Measurements from ENCODE around the gene RETREG2.

The RETREG2 gene

DNA sequence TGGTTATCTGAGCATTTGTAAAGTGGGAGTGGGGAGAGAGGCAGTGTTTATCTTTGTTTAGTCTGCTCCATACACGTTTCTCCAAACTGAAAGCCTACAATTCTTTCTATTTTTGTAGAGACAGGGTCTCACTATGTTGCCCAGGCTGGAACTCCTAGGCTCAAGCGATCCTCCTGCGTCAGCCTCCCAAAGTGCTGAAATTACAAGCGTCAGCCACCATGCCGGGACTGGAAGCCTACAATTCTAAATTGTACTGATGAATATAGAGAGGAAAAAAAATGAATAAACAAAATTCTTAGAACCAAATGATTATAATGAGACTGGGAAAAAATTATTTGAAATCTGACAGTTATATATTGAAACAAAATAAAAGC, 27.1 kb downstream of the RETREG2 start:
- Histone ChIP-seq H3K4me1 (peaks cover 37% of the 10 kb centered on the region), H3K27ac (no peak overlapping the region), H3K9me3 (no peaks in the 10 kb centered on the region), H3K9ac (no peak overlapping the region), H3K27me3 (no peaks in the 10 kb centered on the region), H3K4me2 (no peak overlapping the region), H3K36me3 (peaks cover 23% of the 10 kb centered on the region), H4K20me1 (no peaks in the 10 kb centered on the region), H3K4me3 (no peak overlapping the region)
- TF ChIP-seq Cebpa-rat (IDR thresholded peaks at IDR 0.05): no peak

DNA sequence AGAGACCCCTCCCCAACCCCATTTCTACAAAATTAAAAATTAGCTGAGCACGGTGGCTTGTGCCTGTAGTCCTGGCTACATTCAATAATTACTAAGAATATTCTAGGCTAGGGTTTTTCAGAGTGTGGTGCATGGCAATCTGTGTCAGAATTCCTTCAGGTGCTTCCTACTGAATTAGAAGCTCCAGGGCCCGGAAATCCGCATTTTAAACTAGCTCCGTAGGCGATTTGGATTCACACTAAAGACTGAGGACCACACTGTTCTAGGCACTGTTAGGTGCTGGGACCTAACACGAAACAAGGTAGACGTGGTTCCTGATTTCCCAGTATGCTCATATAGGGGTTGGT, 27.9 kb downstream of the RETREG2 start:
- TF ChIP-seq Cebpa-rat (IDR thresholded peaks at IDR 0.05): no peak
- Histone ChIP-seq H3K27ac (peak overlapping the region; percentile 81), H3K36me3 (peaks cover 31% of the 10 kb centered on the region)

DNA sequence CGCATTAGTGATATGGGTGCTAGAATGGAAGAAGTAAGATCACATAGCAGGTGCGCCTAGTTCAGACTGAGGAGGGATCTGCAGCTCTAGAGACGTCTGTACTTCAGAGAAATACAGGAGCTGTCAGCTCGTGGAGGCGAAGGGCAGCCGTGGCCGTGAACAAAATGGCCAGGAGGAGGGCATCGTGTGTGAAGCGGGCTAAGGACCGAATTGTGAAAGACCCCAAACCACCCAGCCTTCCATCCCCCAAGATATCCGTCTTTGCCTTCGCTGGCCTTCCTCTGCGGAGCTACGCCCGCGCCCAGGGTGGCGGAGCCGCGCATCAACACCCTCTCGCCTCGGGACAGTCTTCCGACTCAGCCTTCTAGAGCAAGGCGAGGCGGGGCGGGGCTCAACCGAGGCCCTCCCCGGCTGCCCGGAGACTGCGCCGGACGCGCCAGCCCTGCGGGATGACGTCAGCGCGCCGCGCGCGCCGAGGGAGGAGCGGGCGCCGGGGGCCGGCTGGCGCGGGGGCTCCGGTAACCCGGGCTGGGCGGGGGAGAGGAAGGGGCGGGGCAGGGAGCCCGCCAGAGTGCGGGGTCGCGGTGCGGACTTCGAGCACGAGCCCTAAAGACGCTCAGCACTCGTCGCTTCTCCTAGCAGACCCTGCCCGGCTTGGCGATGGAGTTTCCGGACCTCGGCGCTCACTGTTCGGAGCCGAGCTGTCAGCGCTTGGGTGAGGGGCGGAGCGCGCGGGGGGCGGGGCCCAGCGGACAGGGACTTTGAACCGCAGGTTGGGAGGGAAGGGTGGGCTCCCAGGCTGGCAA, 28.5 kb downstream of the RETREG2 start, which contains the start of gene ZFAND2B:
TSS of gene ZFAND2B (plus strand) at position 455 of the 806 bp plus-strand sequence. CDS start at position 661, 206 bp downstream.
- Histone ChIP-seq H3K27ac (peak within 1 kb of the TSS; percentile 81), H3K9ac (peak within 1 kb of the TSS; percentile 78), H3K4me2 (peak within 1 kb of the TSS; percentile 95), H3K36me3 (peaks cover 34% of the 10 kb centered on the region), H4K20me1 (no peaks in the 10 kb centered on the region), H3K4me3 (peak within 1 kb of the TSS; percentile 66), H3K9me3 (no peaks in the 10 kb centered on the region), H3K27me3 (no peaks in the 10 kb centered on the region), H3K4me1 (peaks cover 40% of the 10 kb centered on the region)
- TF ChIP-seq Cebpa-rat (IDR thresholded peaks at IDR 0.05): no peak

More for the DNA sequence above, 27.9 kb downstream of the RETREG2 start:
- Histone ChIP-seq H3K4me2 (peak overlapping the region; percentile 81), H3K4me3 (peak overlapping the region; percentile 66), H3K9me3 (no peaks in the 10 kb centered on the region), H3K9ac (peak overlapping the region; percentile 78), H3K4me1 (peaks cover 40% of the 10 kb centered on the region), H3K27me3 (no peaks in the 10 kb centered on the region), H4K20me1 (no peaks in the 10 kb centered on the region)

DNA sequence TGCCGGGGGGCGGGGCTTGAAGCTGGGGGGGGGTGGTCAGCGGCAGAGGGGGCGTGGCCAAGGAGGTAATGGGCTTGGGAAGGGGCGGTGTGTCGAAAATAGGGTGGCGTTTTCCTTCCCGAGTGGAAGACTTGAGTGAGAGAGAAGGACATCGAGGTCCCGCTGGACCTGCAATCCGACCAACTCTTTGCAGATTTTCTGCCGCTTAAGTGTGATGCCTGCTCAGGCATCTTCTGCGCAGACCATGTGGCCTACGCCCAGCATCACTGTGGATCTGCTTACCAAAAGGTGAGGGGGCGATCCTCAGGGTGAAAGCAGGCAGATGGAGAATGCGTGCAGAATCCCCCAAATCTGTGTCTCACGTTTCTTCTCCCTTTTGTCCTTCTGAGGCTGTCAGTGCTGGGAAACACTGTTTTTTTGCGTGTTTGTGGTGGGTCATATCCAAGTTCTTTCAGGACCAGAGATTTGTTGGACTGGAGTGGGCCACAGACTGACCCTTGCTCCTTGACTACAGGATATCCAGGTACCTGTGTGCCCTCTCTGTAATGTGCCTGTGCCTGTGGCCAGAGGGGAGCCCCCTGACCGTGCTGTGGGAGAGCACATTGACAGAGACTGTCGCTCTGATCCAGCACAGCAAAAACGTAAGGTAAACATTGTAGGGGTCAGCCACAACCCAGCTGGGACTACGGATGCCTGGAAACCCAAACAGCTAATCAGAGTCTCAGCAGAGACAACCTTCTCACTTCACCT, 29.2 kb downstream of the RETREG2 start:
- Histone ChIP-seq H4K20me1 (no peaks in the 10 kb centered on the region), H3K9ac (peak overlapping the region; percentile 78), H3K9me3 (no peaks in the 10 kb centered on the region), H3K4me1 (peaks cover 40% of the 10 kb centered on the region), H3K36me3 (peaks cover 38% of the 10 kb centered on the region), H3K27ac (peak overlapping the region; percentile 58), H3K4me3 (peak overlapping the region; percentile 66), H3K4me2 (peak overlapping the region; percentile 95), H3K27me3 (no peaks in the 10 kb centered on the region)
- TF ChIP-seq Cebpa-rat (IDR thresholded peaks at IDR 0.05): no peak

DNA sequence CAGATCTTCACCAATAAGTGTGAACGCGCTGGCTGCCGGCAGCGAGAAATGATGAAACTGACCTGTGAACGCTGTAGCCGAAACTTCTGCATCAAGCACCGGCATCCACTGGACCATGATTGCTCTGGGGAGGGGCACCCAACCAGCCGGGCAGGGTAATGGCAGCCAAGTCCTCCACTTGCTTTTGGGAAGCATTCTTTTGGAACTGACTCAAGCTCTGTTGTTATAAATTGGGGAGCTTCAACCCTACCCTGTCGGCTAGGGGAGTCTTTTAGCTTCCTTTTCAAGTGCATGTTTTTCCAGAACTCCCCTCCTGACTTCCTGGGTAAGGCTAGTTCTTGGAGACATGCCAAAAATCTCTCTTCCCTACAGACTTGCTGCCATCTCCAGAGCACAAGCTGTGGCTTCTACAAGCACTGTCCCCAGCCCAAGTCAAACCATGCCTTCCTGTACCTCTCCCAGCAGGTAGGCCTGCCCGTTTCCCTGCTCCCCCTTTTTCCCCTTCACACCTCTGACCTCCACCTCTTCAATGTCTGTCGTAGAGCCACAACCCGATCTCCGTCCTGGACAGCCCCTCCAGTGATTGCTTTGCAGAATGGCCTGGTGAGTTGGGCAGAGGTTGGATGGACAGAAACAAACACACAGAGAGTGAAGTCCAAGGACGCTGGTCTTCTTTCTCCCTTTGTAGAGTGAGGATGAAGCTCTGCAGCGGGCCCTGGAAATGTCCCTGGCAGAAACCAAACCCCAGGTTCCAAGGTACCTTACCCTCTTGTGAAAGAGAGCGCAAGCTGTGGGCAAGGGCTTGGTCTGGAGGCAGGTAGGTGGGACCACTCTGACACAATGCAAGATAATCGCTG, 30.0 kb downstream of the RETREG2 start:
- H3K4me1 ChIP-seq: peaks cover 40% of the 10 kb centered on the region
- H3K4me3 ChIP-seq: no peak overlapping the region
- H3K9me3 ChIP-seq: no peaks in the 10 kb centered on the region
- no peaks in the 10 kb centered on the region for H4K20me1 ChIP-seq
- H3K36me3 ChIP-seq: peaks cover 46% of the 10 kb centered on the region
- TF ChIP-seq Cebpa-rat (IDR thresholded peaks at IDR 0.05): no peak
- no peaks in the 10 kb centered on the region for H3K27me3 ChIP-seq
- H3K27ac ChIP-seq: no peak overlapping the region
- H3K9ac ChIP-seq: peak overlapping the region; percentile 78; the same call in 1 of the 2 replicates
- peak overlapping the region; percentile 95 for H3K4me2 ChIP-seq

DNA sequence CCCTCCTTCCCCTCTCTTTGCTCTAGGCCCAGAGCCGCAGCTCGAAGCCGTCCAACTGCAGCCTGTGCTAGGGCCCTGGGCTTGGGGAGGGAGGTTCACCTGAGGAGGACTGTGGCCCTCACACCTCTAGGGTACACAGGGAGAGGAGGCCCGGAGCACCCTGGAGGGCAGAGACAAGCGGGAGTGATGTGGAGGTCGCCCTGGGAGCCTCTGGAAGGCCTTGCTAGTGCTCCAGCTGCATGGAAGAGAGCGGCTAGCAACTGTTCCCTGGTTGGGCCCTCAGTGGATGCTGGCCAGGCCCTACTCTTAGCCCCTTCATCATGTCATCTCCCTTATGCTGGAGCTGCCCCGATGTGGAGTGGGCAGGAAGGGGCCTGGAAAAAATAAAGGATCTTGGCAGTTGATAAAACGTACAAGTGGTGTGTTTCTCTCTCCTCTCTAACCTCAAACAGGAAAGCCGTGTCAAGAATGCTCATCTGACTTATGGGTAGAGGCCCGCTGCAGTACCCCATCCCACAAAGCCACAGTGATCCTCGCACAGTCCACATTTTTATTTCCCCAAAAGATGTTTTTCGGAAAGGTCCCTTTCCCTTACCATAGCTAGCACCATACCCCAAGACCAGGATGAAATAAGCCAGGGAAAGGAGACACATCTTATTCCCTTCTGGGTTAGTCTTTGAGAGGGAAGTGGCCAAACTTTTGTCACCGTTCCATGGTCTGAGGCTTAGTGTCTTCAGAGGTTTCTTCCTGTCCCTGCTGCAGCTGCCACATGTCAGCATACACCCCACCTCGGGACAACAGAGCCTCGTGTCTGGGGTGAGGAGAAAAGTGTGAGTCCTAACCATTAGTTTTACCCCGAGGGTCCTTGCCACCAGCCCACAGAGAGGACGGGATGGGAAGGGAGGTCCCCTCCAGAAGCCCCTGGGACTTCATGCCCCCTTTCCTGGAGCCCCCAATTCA, 31.4 kb downstream of the RETREG2 start:
- peaks cover 60% of the 10 kb centered on the region for H3K36me3 ChIP-seq
- no peaks in the 10 kb centered on the region for H3K27me3 ChIP-seq
- H3K27ac ChIP-seq: peak overlapping the region; percentile 49
- no peaks in the 10 kb centered on the region for H3K9me3 ChIP-seq
- peaks cover 40% of the 10 kb centered on the region for H3K4me1 ChIP-seq
- H3K4me3 ChIP-seq: no peak overlapping the region
- peak overlapping the region; percentile 11 for H3K4me2 ChIP-seq
- H3K9ac ChIP-seq: peak overlapping the region; percentile 26; the same call in 1 of the 2 replicates
- no peak for TF ChIP-seq Cebpa-rat (IDR thresholded peaks at IDR 0.05)
- no peaks in the 10 kb centered on the region for H4K20me1 ChIP-seq

DNA sequence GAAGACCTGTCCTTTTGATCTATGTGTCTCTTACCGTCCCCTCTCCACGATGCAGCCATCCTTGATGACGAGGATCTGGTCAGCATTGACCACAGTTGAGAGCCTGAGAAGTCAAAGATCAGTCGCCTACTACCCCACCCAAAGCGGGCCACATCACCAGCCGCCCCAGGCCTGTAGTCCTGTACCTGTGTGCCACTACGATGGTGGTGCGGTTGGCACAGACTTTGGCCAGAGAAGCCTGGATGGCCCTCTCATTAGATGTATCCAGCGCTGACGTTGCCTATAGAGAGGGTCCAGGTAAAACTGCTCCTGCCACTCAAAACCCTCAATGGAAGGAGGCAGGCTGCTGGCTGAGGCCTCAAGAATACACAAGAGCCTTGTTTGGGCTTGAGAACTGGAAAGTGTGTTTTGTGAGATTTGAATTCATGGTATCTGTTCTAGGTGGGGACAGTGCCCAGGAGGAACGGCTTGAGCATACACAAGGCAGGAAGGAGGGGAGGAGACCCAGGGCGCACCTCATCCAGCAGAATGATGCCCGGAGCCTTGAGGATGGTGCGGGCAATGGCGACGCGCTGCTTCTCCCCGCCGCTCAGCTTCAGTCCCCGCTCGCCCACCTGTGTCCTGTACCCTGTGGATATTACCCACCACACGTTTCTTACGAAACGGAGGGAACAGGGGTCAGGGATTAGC, 32.3 kb downstream of the RETREG2 start:
- Histone ChIP-seq H3K27ac (peak overlapping the region; percentile 49), H3K36me3 (peaks cover 67% of the 10 kb centered on the region), H3K9ac (peak overlapping the region; percentile 26; the same call in 1 of the 2 replicates), H3K4me2 (peak overlapping the region; percentile 11; the same call in 1 of the 2 replicates), H3K4me1 (peaks cover 40% of the 10 kb centered on the region), H3K9me3 (no peaks in the 10 kb centered on the region), H4K20me1 (no peaks in the 10 kb centered on the region), H3K4me3 (no peak overlapping the region), H3K27me3 (no peaks in the 10 kb centered on the region)
- TF ChIP-seq Cebpa-rat (IDR thresholded peaks at IDR 0.05): no peak

DNA sequence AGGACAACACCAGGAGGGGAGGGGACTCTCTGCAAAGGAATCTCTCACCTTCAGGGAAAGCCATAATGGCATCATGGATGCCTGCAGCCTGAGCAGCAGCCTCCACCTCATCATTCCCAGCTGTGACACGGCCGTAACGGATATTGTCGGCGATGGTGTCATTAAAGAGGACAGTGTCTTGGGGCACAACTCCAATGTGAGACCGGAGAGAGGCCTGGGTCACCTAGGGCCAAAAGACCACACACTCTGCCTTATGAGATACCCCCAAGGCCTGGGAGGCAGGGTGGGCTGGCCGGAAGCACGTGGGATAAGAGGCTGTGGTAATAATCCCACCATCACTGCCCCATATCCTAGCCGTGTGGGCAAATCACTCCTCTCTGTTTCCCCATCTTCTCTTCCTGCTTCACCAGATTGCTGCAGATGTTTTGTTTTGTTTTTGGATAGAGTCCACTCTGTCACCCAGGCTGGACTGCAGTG, 32.8 kb downstream of the RETREG2 start:
- Histone ChIP-seq H3K9me3 (no peaks in the 10 kb centered on the region), H3K4me1 (peaks cover 39% of the 10 kb centered on the region), H3K4me3 (no peak overlapping the region), H3K36me3 (peaks cover 70% of the 10 kb centered on the region), H4K20me1 (no peaks in the 10 kb centered on the region), H3K27ac (no peak overlapping the region), H3K9ac (peak overlapping the region; percentile 26; the same call in 1 of the 2 replicates), H3K4me2 (no peak overlapping the region), H3K27me3 (no peaks in the 10 kb centered on the region)
- no peak for TF ChIP-seq Cebpa-rat (IDR thresholded peaks at IDR 0.05)
